Prostate gland (tissue), 2 donors: ENCODE results near the gene MAB21L3. TPM values are rescaled to one million over a fixed set of nuclear protein-coding genes. Genes with fewer than 3 reads are reported as not detected.

Source experiments
- DNase-seq: peaks from one replicate; pipeline ENCODE4 v3.0.0-alpha.2; 2019; ENCODE audit warnings: low spot score
- H3K27ac ChIP-seq, 2 donors: fragments of 200-600 bp; sonication (generic); 2 replicates each; pipeline ENCODE4 v1.5.1; 2017 to 2019
- H3K27me3 ChIP-seq: fragments of 200-600 bp; sonication (generic); replicated peaks from 2 replicates; pipeline ENCODE4 v1.5.1; 2019; ENCODE audit not compliant: insufficient read depth
- H3K36me3 ChIP-seq, 2 donors: fragments of 200-600 bp; sonication (generic); 1 replicate in 1 of 2; 2 replicates in 1 of 2; pipeline versions ENCODE4 v1.5.1 to v1.8.1; 2017 to 2019
- H3K4me1 ChIP-seq: fragments of 200-600 bp; sonication (generic); replicated peaks from 2 replicates; pipeline ENCODE4 v1.5.1; 2019
- H3K4me3 ChIP-seq, 2 donors: fragments of 200-600 bp; sonication (generic); 2 replicates each; pipeline ENCODE4 v1.5.1; 2017 to 2019
- H3K9me3 ChIP-seq: fragments of 200-600 bp; sonication (generic); 2 replicates; pipeline ENCODE4 v1.5.1; 2017
- CTCF ChIP-seq, 4 experiments: fragments of 200-600 bp in 2 of 4; fragments of 450-650 bp in 2 of 4; sonication (generic) in 2 of 4; IDR thresholded peaks; 1 replicate in 3 of 4; 2 replicates in 1 of 4; pipeline ENCODE4 v1.5.1; 2016 to 2019; ENCODE audit warnings: antibody characterized with exemption in 4 of 4, mild to moderate bottlenecking in 2 of 4, moderate library complexity in 2 of 4
- POLR2A ChIP-seq: fragments of 450-650 bp; IDR thresholded peaks from one replicate; pipeline ENCODE4 v1.6.1; 2016; ENCODE audit warnings: antibody characterized with exemption, mild to moderate bottlenecking
- POLR2AphosphoS5 ChIP-seq: sonication (generic); formaldehyde crosslinking; IDR thresholded peaks from one replicate; pipeline ENCODE4 v1.6.1; 2017; ENCODE audit warnings: antibody characterized with exemption
- WGBS: methylation state at CpG from one replicate; pipeline ENCODE4 v1.1.5; 2018; 5-methylcytosine and 5-hydroxymethylcytosine counted together
- intact Hi-C: fragments of 100-400 bp; cut with DNase I; formaldehyde crosslinking; loops from one replicate; pipeline ENCODE4 v1.14.2; 2022
- total RNA-seq, 2 donors: library from RNA; depleted of rRNA; stranded (reverse); fragments of >200 nt; gene quantifications; one replicate each; pipeline ENCODE4 v1.1.0, GENCODE V29; 2016

Gene MAB21L3
- total RNA-seq, 2 donors from 2014 or later: 4.4 to 4.7 TPM

GRCh38 chr1:116067566-116067890, 43.7 kb upstream of the MAB21L3 start:
- 81% methylated on average over 2 of the region's 2 CpGs for WGBS
- Histone ChIP-seq H3K4me1 (no peaks in the 10 kb centered on the region), H3K9me3 (no peaks in the 10 kb centered on the region), H3K36me3 (no peaks in the 10 kb centered on the region), H3K27ac (no peak overlapping the region), H3K27me3 (no peaks in the 10 kb centered on the region), H3K4me3 (no peak overlapping the region)
- intact Hi-C loops: no loop called here
- no peak for DNase-seq
- TF ChIP-seq POLR2A: no peak
- no peak for TF ChIP-seq CTCF (IDR thresholded peaks at IDR 0.05)
- TF ChIP-seq POLR2AphosphoS5: no peak

GRCh38 chr1:116075575-116075974, 35.6 kb upstream of the MAB21L3 start:
- Histone ChIP-seq H3K27me3 (no peaks in the 10 kb centered on the region), H3K36me3 (no peaks in the 10 kb centered on the region), H3K4me3 (no peak overlapping the region), H3K27ac (no peak overlapping the region), H3K9me3 (no peaks in the 10 kb centered on the region), H3K4me1 (no peaks in the 10 kb centered on the region)
- no peak for DNase-seq
- WGBS: 0% methylated on average over 1 of the region's 1 CpG
- intact Hi-C loops: no loop called here
- TF ChIP-seq POLR2A: no peak

GRCh38 chr1:116075990-116076389, 35.2 kb upstream of the MAB21L3 start:
- WGBS: 69% methylated on average over 4 of the region's 4 CpGs
- intact Hi-C loops: no loop called here
- TF ChIP-seq POLR2A (no peak), CTCF (IDR thresholded peaks at IDR 0.05) (no peak), POLR2AphosphoS5 (no peak)

GRCh38 chr1:116076831-116077230, 34.4 kb upstream of the MAB21L3 start:
- intact Hi-C loops: no loop called here
- Histone ChIP-seq H3K27me3 (no peaks in the 10 kb centered on the region), H3K4me3 (no peak overlapping the region), H3K9me3 (no peaks in the 10 kb centered on the region), H3K27ac (no peak overlapping the region), H3K36me3 (no peaks in the 10 kb centered on the region), H3K4me1 (no peaks in the 10 kb centered on the region)
- WGBS: 99% methylated on average over 3 of the region's 3 CpGs
- DNase-seq: no peak
- TF ChIP-seq POLR2AphosphoS5 (no peak), POLR2A (no peak), CTCF (IDR thresholded peaks at IDR 0.05) (no peak)

More at GRCh38 chr1:116075990-116076389, 35.2 kb upstream of the MAB21L3 start:
- no peaks in the 10 kb centered on the region for H3K9me3 ChIP-seq
- H3K27ac ChIP-seq: no peak overlapping the region
- no peaks in the 10 kb centered on the region for H3K27me3 ChIP-seq
- no peak overlapping the region for H3K4me3 ChIP-seq
- H3K36me3 ChIP-seq: no peaks in the 10 kb centered on the region
- H3K4me1 ChIP-seq: no peaks in the 10 kb centered on the region
- DNase-seq: no peak

- intact Hi-C loops: no loop called here
- WGBS: 63% methylated on average over 6 of the region's 6 CpGs
Measured at GRCh38 chr1:116078699-116079223, 32.4 kb upstream of the MAB21L3 start.

More at GRCh38 chr1:116078699-116079223, 32.4 kb upstream of the MAB21L3 start:
- no peaks in the 10 kb centered on the region for H3K27me3 ChIP-seq
- TF ChIP-seq CTCF (IDR thresholded peaks at IDR 0.05) (no peak), POLR2AphosphoS5 (no peak)
- H3K36me3 ChIP-seq: no peaks in the 10 kb centered on the region
- no peak overlapping the region for H3K27ac ChIP-seq
- no peaks in the 10 kb centered on the region for H3K9me3 ChIP-seq
- no peak overlapping the region for H3K4me3 ChIP-seq
- no peaks in the 10 kb centered on the region for H3K4me1 ChIP-seq
- DNase-seq: no peak
